ENCODE measurements around the gene ZNF628. TPM values are rescaled to one million over a fixed set of nuclear protein-coding genes. Genes with fewer than 3 reads are reported as not detected.
A peak's percentile ranks its signal among the peaks of the same experiment; 100 is the strongest.

Gene ZNF628
- total and polyA plus RNA-seq, 2 of the 4 experiments (the other 2 are of a cell fraction) = 0.18 to 1.9 TPM

DNA sequence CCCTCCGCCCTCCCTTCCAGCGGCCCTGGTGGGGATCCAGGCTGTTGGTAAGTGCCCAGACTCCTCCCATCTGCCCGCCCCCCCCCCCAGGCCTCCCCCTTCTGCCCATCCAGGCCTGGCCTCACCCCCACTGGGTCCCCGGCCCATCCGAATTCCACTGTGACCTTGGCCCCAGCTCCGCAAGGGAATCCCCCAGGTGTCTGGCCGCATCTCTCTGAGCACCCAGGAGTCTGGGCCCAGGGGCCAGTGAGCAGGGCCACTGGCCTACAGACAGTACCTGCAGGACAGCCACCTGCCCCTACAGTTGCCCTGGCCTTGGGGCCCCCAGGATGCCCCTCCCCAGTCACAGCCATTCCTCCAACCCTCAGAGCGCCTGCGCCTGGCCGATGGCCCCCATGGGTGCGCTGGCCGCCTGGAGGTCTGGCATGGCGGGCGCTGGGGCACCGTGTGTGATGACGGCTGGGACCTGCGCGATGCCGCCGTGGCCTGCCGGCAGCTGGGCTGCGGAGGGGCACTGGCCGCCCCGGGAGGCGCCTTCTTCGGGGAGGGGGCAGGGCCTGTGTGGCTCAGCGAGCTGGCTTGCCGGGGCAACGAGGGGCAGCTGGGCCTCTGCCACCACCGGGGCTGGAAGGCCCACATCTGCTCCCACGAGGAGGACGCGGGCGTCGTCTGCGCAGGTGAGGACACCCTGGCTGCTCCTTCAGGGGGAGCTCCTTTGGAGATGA is 12.7 kb downstream of the ZNF628 start:
- Histone ChIP-seq H3K56ac (ENCODE audit: extremely low read depth, insufficient read depth, low read length) (no peak overlapping the region), H3K4me1 (ENCODE audit: control insufficient read depth, insufficient read depth, low read length) (peaks cover 41% of the 10 kb centered on the region), H3K18ac (ENCODE audit: low read depth, low read length) (no peak overlapping the region), H3K4me2 (ENCODE audit: low read depth, low read length) (no peak overlapping the region; the same call in 1 of the 2 replicates), H3K4ac (ENCODE audit: low read depth, low read length) (peak overlapping the region; percentile 96), H2AK9ac (replicated peaks; ENCODE audit: low read depth, low read length, poor library complexity) (peak overlapping the region; percentile 80), H2AFZ (replicated peaks; ENCODE audit: low read length, poor library complexity) (peak overlapping the region; percentile 54), H3K36me3 (ENCODE audit: control insufficient read depth, insufficient read depth, low read length) (no peaks in the 10 kb centered on the region), H3K14ac (replicated peaks; ENCODE audit: low read depth, low read length) (no peak overlapping the region), H3K4me3 (ENCODE audit: insufficient read depth, low read depth, low read length) (no peak overlapping the region), H4K5ac (ENCODE audit: low read depth, low read length) (no peak overlapping the region), H3K9ac (ENCODE audit: low read depth, low read length) (no peak overlapping the region), H3K9me3 (ENCODE audit: control insufficient read depth, insufficient read depth, low read length) (no peaks in the 10 kb centered on the region), H4K91ac (ENCODE audit: insufficient read depth, low read depth, low read length) (no peak overlapping the region), H3K23ac (ENCODE audit: low read depth, low read length) (no peak overlapping the region), H2BK15ac (ENCODE audit: low read depth, low read length) (no peak overlapping the region), H3K27ac (ENCODE audit: insufficient read depth, low read length) (no peak overlapping the region), H2BK20ac (ENCODE audit: low read depth, low read length) (peak overlapping the region; percentile 31; the same call in 1 of the 2 replicates), H2BK120ac (ENCODE audit: low read depth, low read length) (peak overlapping the region; percentile 42; the same call in 1 of the 2 replicates), H3K79me1 (ENCODE audit: low read depth in 1 of 2, low read length in 2 of 2) (peaks cover 5 to 34% of the 10 kb centered on the region in 2 experiments), H3K27me3 (ENCODE audit: control insufficient read depth, insufficient read depth, low read length) (no peaks in the 10 kb centered on the region), H4K8ac (ENCODE audit: low read depth in 2 of 2, low read length in 2 of 2) (no peak overlapping the region; a peak in 2 of 4 replicates), H4K20me1 (ENCODE audit: insufficient read depth, low read length) (0 out of 2 replicates have a peak, but pooled peaks cover 4% of the 10 kb centered on the region), H3K9me1 (ENCODE audit: insufficient read depth, low read length) (peaks cover 7% of the 10 kb centered on the region), H2AK5ac (ENCODE audit: low read depth, low read length) (no peak overlapping the region; the same call in 1 of the 2 replicates), H2BK5ac (ENCODE audit: low read depth, low read length, poor library complexity, severe bottlenecking) (peak overlapping the region; percentile 9)
- no peak for ATAC-seq (ENCODE audit: low read depth)
- in situ Hi-C loops (cut with MboI; ENCODE audit: low sequenced_read_pairs) (loop anchor here (25.0 kb wide), 1 partner anchor 1027 kb away; the partner anchor contains the start of genes CDC42EP5 and LENG9), dilution Hi-C loops (cut with HindIII; ENCODE audit: low sequenced_read_pairs, unreplicated experiment) (no loop called here), intact Hi-C loops (cut with micrococcal nuclease) (no loop called here)
- no peak for TF ChIP-seq RFX5 (IDR thresholded peaks at IDR 0.05; ENCODE audit: low read depth, low read length)
- peak; percentile 6; the same call in 1 of the 2 replicates for TF ChIP-seq MAZ (IDR thresholded peaks at IDR 0.05; ENCODE audit: borderline replicate concordance, low read depth, low read length)
- CTCF ChIA-PET = no interaction called here
- DNase-seq = no peak
- no TSS peak for BruUV-seq (replicated peaks)
- WGBS, 2 experiments (ENCODE audit: extremely low coverage in 2 of 2, insufficient read length in 1 of 2) = 60% methylated on average over 26 of the region's 36 CpGs; no CpG with 5 or more reads in 1 of the 2 experiments
- POLR2A ChIA-PET (ENCODE audit: unreplicated experiment) = no interaction called here
